Stimulated activated CD8-positive, alpha-beta memory T cell treated with anti-CD3 and anti-CD28 coated beads, Interleukin-4, amount 100 ng/mL, for 48 hours (primary cell): ENCODE data around the gene KLHL7.

Experiments
- DNase-seq: peaks from one replicate; pipeline ENCODE4 v3.0.0-alpha.2; 2020

KLHL7 gene

DNA sequence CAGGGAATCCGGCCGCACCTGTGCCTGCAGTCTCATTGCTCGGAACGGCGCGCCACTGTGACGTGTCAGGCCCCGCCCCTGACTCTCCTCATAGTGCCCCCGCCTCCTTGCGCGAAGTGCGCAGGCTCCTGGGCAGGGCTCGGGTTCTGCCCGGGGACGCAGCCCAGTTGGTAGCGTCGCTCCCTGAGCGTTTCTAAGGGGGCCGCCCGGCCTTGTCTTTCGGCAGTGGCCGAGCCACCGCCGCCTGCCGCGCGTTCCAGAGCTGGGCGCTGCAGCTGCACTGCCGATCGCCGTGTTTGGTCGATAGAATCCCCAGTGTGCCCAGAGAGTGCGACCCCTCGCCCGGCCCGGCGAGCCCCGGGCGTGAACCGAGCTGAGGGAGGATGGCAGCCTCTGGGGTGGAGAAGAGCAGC is at the start of gene KLHL7:
Gene KLHL7 (plus strand): TSS at position 142 of the 413 bp plus-strand sequence. CDS start 242 bp downstream, at position 384.
- DNase-seq = peak; percentile 98

DNA sequence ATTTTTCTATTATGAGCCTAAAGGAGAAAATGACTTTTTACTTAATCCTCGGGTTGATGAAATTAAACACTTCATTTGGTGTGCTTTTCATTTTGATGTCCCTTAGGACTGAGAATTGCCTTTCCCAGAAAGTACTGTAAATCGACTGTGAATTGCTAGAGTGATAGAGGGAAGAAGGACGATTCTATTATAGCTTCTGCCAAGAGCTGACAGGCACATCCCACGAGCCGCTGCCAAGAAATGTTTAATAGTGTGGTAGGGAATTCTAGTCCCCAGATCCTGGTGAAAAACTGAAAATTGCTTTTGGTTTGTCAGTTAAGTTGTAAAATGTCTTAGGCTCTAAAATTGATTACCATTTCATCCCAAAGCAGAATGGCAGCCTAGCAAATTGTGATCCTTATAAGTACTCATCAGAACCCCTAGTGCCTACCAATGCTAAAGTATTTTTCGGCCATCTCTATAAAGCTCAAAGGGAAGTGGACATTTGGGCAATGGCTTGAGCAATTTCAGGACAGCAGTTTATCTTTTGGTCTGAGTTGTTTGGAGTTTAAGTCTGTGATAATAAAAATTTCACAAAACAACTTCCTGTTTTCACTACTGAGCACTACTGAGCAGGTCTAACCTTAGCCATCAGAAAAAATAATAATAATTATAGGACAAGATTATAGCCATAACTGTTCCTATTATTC is 47.0 kb upstream of the KLHL7 start:
- DNase-seq = no peak

GRCh38 chr7:23061327-23061726 is 44.3 kb upstream of the KLHL7 start:
- no peak for DNase-seq

DNA sequence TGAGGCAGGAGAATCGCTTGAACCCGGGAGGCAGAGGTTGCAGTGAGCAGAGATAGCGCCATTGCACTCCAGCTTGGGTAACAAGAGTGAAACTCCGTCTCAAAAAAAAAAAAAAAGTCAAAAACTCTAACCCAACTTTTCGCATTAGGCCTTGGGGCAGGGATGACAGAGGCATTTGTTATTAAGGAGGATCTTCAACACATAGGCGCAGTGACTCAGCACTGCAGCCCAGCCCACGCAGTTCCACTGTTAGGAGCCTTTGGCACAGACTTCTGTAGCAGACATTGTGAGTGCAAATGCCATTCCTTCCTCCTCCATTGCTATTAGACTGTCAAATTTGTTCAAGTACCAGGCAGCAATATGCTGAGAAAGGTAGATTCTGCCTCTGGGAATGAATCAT is 43.1 kb upstream of the KLHL7 start:
- no peak for DNase-seq

DNA sequence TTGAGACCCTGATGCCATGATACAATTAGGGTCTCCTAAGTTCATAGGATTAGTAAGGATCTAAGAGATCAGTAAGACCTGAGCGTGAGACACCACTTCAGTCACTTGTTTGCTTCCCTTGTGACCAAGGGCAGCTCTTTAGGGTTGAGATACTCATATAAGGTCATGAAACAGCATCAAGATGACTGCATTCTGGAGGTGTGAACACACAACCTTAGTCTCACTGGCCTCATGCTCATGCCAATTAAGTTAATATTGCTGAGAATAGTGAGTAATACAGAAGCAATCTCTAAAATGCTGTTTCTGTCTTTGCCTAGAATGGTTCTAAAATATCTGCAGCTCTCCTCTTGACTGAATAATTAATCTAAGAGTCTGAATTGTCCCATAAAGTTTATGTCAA is 39.6 kb upstream of the KLHL7 start:
- no peak for DNase-seq

GRCh38 chr7:23067271-23067670 is 38.3 kb upstream of the KLHL7 start:
- no peak for DNase-seq

GRCh38 chr7:23072048-23072447 is 33.5 kb upstream of the KLHL7 start:
- DNase-seq = no peak

DNA sequence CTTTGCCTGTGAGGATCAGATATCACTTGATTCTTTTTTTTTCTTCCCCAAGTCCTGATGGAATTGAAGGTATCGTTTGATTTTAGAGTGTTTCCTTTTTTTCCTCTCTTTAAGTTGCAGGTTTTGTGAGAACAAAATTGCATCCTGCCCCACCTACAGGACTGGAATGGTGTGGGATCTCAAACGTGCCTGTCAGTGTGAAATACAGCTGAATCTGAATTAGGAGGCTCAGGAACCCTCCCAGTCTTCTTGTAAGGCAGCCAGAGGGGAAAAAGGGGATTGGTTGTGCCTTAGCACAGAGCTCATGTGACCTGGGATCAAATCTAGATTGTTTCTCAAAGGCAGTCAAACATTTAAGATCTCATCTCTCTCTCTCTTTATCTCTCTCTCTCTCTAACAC is 32.7 kb upstream of the KLHL7 start:
- no peak for DNase-seq

GRCh38 chr7:23074443-23075261 is 30.9 kb upstream of the KLHL7 start:
- DNase-seq = no peak

GRCh38 chr7:23075571-23075970 is 30.0 kb upstream of the KLHL7 start:
- no peak for DNase-seq

GRCh38 chr7:23076772-23077171 is 28.8 kb upstream of the KLHL7 start:
- DNase-seq = no peak

GRCh38 chr7:23093111-23093510 is 12.5 kb upstream of the KLHL7 start:
- no peak for DNase-seq

- no peak for DNase-seq
These were observed 12.0 kb upstream of the KLHL7 start for GRCh38 chr7:23093546-23093945.

GRCh38 chr7:23096518-23097290 is 8.9 kb upstream of the KLHL7 start:
- DNase-seq = no peak

GRCh38 chr7:23098029-23098428 is 7.6 kb upstream of the KLHL7 start:
- DNase-seq = no peak

DNA sequence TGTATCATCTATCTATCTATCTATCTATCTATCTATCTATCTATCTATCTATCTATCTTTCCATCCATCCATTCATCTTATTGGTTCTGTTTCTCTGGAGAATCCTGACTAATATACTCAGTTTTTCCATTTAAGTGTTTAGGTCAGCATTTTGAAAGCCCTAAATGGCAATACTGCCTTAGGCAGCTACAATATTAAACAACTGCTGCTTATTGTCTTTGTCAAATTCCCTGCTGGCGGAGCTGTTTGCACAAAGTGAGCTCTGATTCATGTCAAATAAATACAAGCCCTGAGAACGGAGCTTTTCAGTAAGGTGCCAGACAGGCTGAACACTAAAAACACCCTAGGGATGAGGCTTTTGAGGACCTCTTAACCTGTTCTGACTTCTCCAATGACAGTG is 7.1 kb upstream of the KLHL7 start:
- DNase-seq = no peak

DNA sequence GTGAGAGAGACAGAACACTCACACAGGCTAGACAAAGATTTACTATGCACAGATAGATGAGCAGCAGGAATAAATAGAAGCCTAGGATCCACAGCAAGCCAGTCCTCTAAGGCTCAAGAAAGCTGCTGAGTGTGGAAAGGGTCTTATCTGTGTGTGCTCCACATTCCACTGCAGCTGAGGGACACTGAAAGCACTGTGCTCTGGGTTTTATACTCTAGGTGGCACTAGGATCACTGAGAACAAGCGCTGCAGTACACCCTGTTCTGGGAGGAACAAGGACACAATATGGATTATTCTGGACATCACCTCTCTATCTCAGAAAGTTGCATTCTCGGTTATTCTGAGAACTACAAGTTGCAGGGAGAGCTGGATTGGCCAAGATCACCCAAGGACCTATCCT is 4.9 kb upstream of the KLHL7 start:
- no peak for DNase-seq

GRCh38 chr7:23105086-23105643 is 420 bp upstream of the KLHL7 start:
- DNase-seq = peak; percentile 23

DNA sequence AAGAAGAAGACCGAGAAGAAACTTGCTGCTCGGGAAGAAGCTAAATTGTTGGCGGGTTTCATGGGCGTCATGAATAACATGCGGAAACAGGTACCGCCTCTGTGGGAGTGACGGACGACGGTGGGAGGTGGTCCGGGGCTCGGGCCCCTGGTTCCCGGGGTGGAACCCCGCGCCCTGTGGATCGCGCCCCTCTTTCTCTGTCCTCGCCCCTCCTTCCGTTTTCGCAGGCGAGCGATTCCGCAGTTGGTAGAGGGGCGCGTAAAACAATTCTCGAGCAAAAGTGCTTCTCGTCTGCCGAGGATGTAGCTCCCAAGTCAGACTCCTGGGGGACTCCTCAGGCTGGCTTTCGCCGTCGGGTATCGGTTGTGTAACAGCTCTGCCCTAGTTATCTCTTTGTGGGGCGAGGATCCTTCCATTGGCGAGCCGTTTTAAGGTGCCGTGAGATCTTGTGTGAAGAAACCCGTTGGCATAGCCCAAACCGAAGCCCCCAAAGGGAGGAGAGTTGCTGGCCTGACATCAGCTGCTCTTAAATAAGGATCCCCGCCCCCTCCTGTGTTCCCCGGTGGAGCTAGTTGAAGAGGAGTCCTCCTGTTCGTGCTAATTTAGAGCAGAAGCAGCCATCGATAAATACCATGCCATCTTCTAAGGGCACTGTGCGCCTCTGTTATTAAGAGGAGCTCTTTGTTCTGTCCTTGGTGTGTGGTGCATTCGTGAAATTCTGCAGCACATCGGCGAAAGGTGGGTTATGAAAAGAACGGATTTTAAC is 655 bp downstream of the KLHL7 start:
- peak; percentile 58 for DNase-seq

DNA sequence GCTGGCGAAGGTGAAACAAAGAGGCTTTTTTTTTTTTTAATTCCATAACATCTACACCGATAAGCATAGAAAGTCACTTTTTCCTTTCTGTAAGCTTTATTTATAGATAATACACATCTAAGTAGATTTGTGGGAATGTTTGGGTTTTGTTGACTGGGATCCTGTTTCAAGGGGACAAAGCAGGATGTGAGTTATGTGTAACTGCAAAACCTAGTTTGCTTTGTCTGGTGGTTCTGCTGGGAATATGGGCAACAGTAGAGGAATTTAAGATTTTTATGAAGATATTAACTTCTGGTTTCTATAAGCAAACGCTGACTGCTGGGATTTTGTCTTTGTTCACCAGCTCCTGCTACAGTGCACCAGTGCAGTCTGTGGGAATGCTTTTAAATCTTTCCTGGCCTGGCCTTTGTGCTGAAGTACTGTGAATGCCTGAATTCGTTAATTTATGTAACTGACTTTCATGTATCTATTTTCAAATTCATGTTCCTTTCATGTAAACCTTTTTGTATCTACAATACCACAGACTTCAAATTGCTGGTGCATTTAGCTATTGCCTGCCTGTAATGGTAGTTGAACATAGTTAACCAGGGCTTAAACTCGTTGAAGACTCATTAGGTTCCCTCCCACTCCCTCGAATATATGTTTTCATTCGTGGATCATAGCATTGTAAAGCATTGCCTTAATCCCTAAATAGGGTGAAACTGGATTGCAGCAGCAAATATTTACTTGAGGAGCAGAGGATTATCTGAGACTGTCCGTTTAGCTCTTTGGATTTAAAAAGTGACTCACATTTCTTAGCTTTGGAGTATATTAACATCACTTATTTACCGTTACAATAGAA is 1.5 kb downstream of the KLHL7 start:
- no peak for DNase-seq

DNA sequence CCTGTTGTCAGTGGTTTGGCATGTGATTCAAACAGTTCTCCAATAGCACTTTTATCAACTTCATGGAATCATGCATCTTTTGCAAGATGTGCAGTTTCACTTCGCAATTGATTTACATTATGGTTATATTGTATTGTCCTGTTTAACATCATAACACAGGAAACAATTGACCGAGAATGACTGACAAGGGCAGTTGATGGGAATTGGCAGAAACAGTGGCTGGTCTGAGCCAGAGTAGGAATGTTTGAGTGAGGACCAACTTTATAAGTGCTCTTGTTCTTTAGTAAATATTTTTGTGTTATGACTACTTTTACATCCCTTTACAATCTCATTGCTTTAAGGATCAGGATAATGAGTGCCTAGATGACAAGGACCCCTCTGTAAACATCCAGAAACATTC is 2.2 kb downstream of the KLHL7 start:
- DNase-seq = no peak

GRCh38 chr7:23108995-23109394 is 3.4 kb downstream of the KLHL7 start:
- no peak for DNase-seq
